Breast epithelium (tissue), 4 donors: ENCODE data around the gene ZC3H4. TPM values are rescaled to one million over a fixed set of nuclear protein-coding genes. Genes with fewer than 3 reads are reported as not detected.

Experiments used
- DNase-seq, 2 donors: peaks; one replicate each; pipeline ENCODE4 v3.0.0-alpha.2; 2019; ENCODE audit warnings: low spot score in 2 of 2
- H3K27ac ChIP-seq, 2 donors: fragments of 200-600 bp; sonication (generic) in 1 of 2; one replicate each; pipeline ENCODE4 v1.5.1; 2016 to 2019; ENCODE audit warnings: mild to moderate bottlenecking in 1 of 2
- H3K27me3 ChIP-seq, 2 donors: fragments of 200-600 bp; sonication (generic) in 1 of 2; one replicate each; pipeline versions ENCODE4 v1.5.1 to v1.6.0; 2017 to 2019; ENCODE audit warnings: control low read depth in 1 of 2, mild to moderate bottlenecking in 1 of 2
- H3K36me3 ChIP-seq: fragments of 200-600 bp; one replicate; pipeline ENCODE4 v1.5.1; 2019
- H3K4me1 ChIP-seq, 2 donors: fragments of 200-600 bp; sonication (generic); one replicate each; pipeline ENCODE4 v1.5.1; 2016 to 2019; ENCODE audit warnings: control low read depth in 1 of 2
- H3K4me3 ChIP-seq, 3 donors: fragments of 200-600 bp; sonication (generic); 1 replicate in 2 of 3; 2 replicates in 1 of 3; pipeline ENCODE4 v1.5.1; 2016 to 2019; ENCODE audit warnings: mild to moderate bottlenecking in 3 of 3, moderate library complexity in 2 of 3
- H3K9me3 ChIP-seq, 2 donors: fragments of 200-600 bp; sonication (generic) in 1 of 2; one replicate each; pipeline ENCODE4 v1.5.1; 2016 to 2019; ENCODE audit warnings: control low read depth in 1 of 2
- CTCF ChIP-seq, 3 donors: fragments of 450-650 bp; IDR thresholded peaks; one replicate each; pipeline ENCODE4 v1.5.1; 2016 to 2017; ENCODE audit warnings: antibody characterized with exemption in 3 of 3, mild to moderate bottlenecking in 3 of 3, moderate library complexity in 3 of 3
- POLR2A ChIP-seq: fragments of 450-650 bp; IDR thresholded peaks from one replicate; pipeline ENCODE4 v1.6.1; 2016; ENCODE audit warnings: antibody characterized with exemption, mild to moderate bottlenecking, moderate library complexity
- POLR2AphosphoS5 ChIP-seq, 3 donors: sonication (generic); formaldehyde crosslinking; IDR thresholded peaks; one replicate each; pipeline ENCODE4 v1.6.1; 2017; ENCODE audit warnings: antibody characterized with exemption in 3 of 3
- intact Hi-C: fragments of 100-400 bp; cut with DNase I; formaldehyde crosslinking; loops from one replicate; pipeline ENCODE4 v1.15.1; 2023; ENCODE audit warnings: low total_unique reads
- total RNA-seq, 3 donors: library from RNA; depleted of rRNA; stranded (reverse); fragments of >200 nt; gene quantifications; one replicate each; pipeline ENCODE4 v1.1.0, GENCODE V29; 2016

The ZC3H4 gene
- total RNA-seq, 3 donors from 2014 or later = 17.7 to 23.4 (median 19.5) TPM

GRCh38 chr19:47100290-47100689 lies 13.3 kb downstream of the ZC3H4 start:
- DNase-seq = no peak
- peaks cover 6 to 32% of the 10 kb centered on the region in 2 donors for H3K4me1 ChIP-seq
- H3K27me3 ChIP-seq = no peaks in the 10 kb centered on the region
- peak overlapping the region in 1 of 2 donors; percentile 4 for H3K27ac ChIP-seq
- TF ChIP-seq POLR2A = no peak
- TF ChIP-seq POLR2AphosphoS5 (IDR thresholded peaks at IDR 0.05) = no peak
- no peak for TF ChIP-seq CTCF (IDR thresholded peaks at IDR 0.05)
- no peaks in the 10 kb centered on the region for H3K9me3 ChIP-seq
- no peaks in the 10 kb centered on the region for H3K36me3 ChIP-seq
- intact Hi-C loops = no loop called here
- H3K4me3 ChIP-seq = no peak overlapping the region

- intact Hi-C loops = no loop called here
- peaks cover 6 to 39% of the 10 kb centered on the region in 2 donors for H3K4me1 ChIP-seq
- TF ChIP-seq POLR2A = no peak
- no peak for TF ChIP-seq POLR2AphosphoS5 (IDR thresholded peaks at IDR 0.05)
- no peak for TF ChIP-seq CTCF (IDR thresholded peaks at IDR 0.05)
- DNase-seq = no peak
- H3K36me3 ChIP-seq = no peaks in the 10 kb centered on the region
- no peaks in the 10 kb centered on the region for H3K9me3 ChIP-seq
- H3K27ac ChIP-seq = peak overlapping the region in 1 of 2 donors; percentile 98
- no peaks in the 10 kb centered on the region for H3K27me3 ChIP-seq
- no peak overlapping the region for H3K4me3 ChIP-seq
Measured at GRCh38 chr19:47099576-47100050, 14.0 kb downstream of the ZC3H4 start.

- Histone ChIP-seq H3K4me3 (no peak overlapping the region), H3K9me3 (no peaks in the 10 kb centered on the region), H3K27ac (peak overlapping the region; percentile 96 to 98), H3K36me3 (no peaks in the 10 kb centered on the region), H3K27me3 (no peaks in the 10 kb centered on the region), H3K4me1 (peaks cover 6 to 37% of the 10 kb centered on the region in 2 donors)
- TF ChIP-seq POLR2A (no peak), CTCF (IDR thresholded peaks at IDR 0.05) (no peak), POLR2AphosphoS5 (IDR thresholded peaks at IDR 0.05) (no peak)
- no peak for DNase-seq
- intact Hi-C loops = no loop called here
Measured at GRCh38 chr19:47098608-47099007, 15.0 kb downstream of the ZC3H4 start.

GRCh38 chr19:47097396-47098201 lies 16.0 kb downstream of the ZC3H4 start:
- TF ChIP-seq POLR2AphosphoS5 (IDR thresholded peaks at IDR 0.05) = no peak
- no peak for TF ChIP-seq CTCF (IDR thresholded peaks at IDR 0.05)
- TF ChIP-seq POLR2A = no peak
- no peaks in the 10 kb centered on the region for H3K27me3 ChIP-seq
- H3K36me3 ChIP-seq = no peaks in the 10 kb centered on the region
- H3K27ac ChIP-seq = peak overlapping the region; percentile 96 to 98
- peak in 1 of 2 donors; percentile 52 for DNase-seq
- H3K4me3 ChIP-seq = peak overlapping the region; percentile 12 to 55 (median 34)
- peaks cover 6 to 37% of the 10 kb centered on the region in 2 donors for H3K4me1 ChIP-seq
- intact Hi-C loops = no loop called here
- H3K9me3 ChIP-seq = no peaks in the 10 kb centered on the region

GRCh38 chr19:47096721-47097120 lies 16.9 kb downstream of the ZC3H4 start:
- DNase-seq = peak in 1 of 2 donors; percentile 58
- intact Hi-C loops = no loop called here
- Histone ChIP-seq H3K4me1 (peaks cover 6 to 37% of the 10 kb centered on the region in 2 donors), H3K4me3 (peak overlapping the region in 1 of 3 donors; percentile 55), H3K9me3 (no peaks in the 10 kb centered on the region), H3K27me3 (no peaks in the 10 kb centered on the region), H3K27ac (peak overlapping the region; percentile 96 to 98), H3K36me3 (no peaks in the 10 kb centered on the region)
- TF ChIP-seq POLR2AphosphoS5 (IDR thresholded peaks at IDR 0.05) (no peak), CTCF (IDR thresholded peaks at IDR 0.05) (no peak)
